Fibroblast of pulmonary artery (primary cell): ENCODE data around the gene TSEN34.
"Not testable (repeated sequence)": the region's sequence is repeated elsewhere in the genome, so short reads cannot be mapped to it uniquely, and the experiment has no call there.

Experiments
- DNase-seq: peaks from one replicate; pipeline ENCODE4 v3.0.0-alpha.2; 2010; ENCODE audit warnings: low read depth
- H3K4me3 ChIP-seq: replicated peaks from 2 replicates; pipeline ENCODE4 v1.5.1; 2011; ENCODE audit warnings: low read depth, mild to moderate bottlenecking, control low read depth, low read length, moderate library complexity
- TF ChIP-seq, protein P1 (sequence below): IDR thresholded peaks from 2 replicates; pipeline ENCODE4 v1.5.1; 2011; ENCODE audit warnings: mild to moderate bottlenecking, control low read depth, low read length, inconsistent platforms; ENCODE audit errors: missing control alignments

Gene TSEN34

DNA sequence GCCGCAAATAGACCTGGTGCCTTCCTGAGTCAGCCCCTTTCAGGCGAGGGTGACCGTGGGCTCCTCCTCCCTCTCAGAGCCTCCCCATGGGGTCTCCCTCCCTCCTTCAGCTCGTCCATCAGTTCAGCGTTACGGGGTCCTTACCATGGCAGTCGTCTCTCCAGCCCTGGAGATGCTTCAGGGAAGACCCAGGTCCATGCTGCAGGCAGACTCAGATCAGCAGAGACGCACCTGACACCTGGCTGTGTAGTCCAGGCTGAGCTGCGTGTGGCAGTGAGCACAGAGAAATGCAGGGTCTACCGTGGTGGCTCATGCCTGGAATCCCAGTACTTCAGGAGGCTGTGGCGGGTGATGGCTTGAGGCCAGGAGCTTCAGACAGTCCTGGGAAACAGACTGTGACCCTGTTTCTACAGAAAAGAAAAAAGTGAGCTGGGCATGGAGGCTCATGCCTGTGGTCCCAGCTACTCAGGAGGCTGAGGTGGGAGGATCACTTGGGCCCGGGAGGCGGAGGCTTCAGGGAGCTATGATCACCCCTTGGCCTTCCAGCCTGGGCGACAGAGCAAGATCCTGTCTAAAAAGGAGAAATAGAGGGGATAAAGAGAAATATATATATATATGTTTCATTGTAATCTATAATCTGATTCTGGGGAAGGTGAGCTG is 32.3 kb downstream of the TSEN34 start:
- not testable (repeated sequence) for DNase-seq, H3K4me3 ChIP-seq

DNA sequence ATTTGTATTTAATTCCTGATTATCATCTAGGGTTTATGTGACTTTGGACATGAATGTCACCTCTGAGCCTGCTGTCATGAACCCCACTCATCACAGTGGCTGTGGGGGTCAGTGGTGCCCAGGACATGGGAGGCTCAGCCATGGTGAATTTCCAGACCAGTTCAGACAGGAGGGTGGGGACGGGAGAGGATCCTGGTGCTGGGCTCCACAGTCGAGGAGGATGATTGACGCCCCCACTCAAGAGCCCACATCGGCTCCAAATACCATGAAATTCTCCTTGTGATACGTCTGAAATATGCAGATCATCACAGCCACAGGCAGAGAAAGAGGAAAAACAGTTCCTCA is 32.8 kb downstream of the TSEN34 start:
- not testable (repeated sequence) for DNase-seq, H3K4me3 ChIP-seq

DNA sequence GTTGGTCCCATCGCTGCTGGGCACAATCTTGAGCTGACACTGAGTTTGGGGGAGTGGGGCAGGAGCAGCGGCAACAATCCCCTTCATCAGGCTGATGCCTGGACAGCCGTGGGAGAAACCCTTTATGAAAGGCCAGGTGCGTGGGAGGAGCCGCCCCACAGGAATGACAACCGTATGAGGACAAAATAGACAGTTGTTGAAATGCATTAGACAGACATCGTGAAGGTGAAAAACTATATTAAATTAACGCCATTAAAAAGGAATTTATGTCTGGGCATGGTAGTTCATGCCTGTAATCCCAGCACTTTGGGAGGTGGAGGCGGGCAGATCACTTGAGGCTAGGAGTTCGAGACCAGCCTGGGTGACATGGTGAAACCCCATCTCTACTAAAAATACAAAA is 33.5 kb downstream of the TSEN34 start:
- DNase-seq, H3K4me3 ChIP-seq: not testable (repeated sequence)

DNA sequence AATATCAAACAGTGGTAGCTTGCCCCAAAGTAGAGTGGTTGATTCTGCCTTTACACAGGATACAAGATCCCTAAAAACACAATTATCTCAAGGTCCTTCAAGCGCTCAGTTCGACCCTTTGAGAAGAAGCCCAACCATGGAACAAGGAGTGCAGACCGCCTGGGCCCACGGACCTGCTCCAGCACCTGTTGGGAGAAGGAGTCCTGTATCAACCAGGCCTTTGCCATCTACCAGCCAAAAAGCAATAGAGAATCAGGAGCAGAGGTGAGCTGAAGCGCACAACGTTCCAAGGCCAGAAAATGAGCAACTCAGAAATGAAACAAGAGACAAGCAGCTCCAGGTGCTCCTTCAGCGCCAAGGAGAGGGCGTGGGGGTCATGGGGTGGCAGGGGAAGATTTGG is 38.0 kb downstream of the TSEN34 start:
- TF ChIP-seq, protein P1, sequence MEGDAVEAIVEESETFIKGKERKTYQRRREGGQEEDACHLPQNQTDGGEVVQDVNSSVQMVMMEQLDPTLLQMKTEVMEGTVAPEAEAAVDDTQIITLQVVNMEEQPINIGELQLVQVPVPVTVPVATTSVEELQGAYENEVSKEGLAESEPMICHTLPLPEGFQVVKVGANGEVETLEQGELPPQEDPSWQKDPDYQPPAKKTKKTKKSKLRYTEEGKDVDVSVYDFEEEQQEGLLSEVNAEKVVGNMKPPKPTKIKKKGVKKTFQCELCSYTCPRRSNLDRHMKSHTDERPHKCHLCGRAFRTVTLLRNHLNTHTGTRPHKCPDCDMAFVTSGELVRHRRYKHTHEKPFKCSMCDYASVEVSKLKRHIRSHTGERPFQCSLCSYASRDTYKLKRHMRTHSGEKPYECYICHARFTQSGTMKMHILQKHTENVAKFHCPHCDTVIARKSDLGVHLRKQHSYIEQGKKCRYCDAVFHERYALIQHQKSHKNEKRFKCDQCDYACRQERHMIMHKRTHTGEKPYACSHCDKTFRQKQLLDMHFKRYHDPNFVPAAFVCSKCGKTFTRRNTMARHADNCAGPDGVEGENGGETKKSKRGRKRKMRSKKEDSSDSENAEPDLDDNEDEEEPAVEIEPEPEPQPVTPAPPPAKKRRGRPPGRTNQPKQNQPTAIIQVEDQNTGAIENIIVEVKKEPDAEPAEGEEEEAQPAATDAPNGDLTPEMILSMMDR: no peak
- H3K4me3 ChIP-seq: no peak overlapping the region
- DNase-seq: no peak

DNA sequence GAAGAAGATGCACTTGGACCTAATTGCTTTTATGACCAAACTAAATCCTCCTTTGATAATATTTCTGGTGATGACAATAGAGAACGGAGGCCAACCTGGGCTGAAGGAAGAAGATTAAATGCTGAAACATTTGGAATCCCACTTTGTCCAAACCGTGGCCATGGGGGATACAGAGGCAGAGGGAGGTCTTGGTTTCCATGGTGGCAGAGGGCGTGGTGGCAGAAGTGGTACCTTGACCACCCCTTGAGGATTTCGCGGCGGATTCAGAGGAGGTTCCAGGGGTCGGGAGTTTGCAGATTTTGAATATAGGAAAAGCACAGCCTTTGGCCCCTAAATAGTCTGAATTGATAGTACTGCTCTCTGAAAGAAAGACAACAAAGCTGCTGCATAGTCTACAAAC is 38.9 kb downstream of the TSEN34 start:
- H3K4me3 ChIP-seq: no peak overlapping the region
- no peak for DNase-seq
- TF ChIP-seq, protein P1: no peak

DNA sequence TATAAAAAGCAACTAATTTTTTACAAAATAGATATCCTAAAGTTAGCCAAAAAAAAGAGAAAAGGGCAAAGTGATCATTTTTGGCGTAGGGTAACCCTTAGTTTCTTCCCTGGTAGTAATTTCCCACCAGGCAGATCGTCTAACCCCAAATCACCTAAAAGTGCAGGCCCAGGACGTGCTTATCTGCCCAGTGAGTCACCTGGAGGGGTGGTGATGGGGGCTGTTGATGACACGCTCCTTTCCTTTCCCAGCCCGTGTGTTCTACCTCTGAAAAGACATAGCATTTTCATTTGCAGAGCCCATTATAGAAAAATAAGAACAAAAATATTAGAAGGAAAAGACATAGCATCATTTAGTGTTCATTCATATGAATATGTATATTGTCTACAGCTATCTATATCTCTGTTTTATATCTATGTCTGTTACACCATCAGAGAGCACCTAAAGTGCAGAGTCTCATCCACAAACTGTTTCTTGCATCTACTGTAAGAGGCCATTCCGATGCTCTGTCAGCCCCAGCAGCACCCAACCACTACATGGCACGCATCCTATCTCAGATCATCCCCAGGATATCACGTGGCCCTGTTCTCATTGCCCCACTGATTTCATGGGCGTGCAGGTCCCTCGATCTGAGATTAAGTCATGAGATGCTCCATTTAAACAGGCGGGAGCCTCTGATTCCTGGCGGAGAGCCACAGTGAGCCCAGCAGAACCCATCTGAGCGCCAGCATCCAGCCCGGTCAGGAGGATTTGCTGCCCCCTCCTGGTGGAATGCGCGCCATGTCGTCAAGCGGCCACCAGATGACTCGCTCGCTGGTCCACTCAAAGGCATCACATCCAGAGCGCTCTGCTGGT is 40.2 kb downstream of the TSEN34 start:
- peak; percentile 88 for DNase-seq
- H3K4me3 ChIP-seq: no peak overlapping the region
- TF ChIP-seq, protein P1: peak; percentile 99

DNA sequence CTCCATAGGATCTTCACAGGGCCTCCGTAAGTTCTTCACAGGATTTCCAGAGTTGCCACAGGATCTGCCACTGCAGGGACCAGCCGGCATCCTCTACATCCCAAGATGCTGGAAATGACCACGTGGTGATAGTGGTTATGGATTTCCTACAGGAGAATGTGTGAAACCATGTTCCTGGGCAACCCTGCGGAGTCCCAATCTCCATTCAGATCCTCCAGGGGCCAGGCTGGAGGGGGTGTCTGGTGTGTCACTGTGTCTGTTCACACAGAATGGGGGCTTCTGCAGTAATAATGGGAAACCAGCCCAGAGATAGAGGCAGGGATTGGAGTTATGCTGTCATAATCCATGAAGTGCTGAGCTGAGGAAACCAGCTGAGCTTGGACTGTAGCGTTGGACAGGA is 42.8 kb downstream of the TSEN34 start:
- TF ChIP-seq, protein P1: no peak
- no peak for DNase-seq
- H3K4me3 ChIP-seq: no peak overlapping the region

DNA sequence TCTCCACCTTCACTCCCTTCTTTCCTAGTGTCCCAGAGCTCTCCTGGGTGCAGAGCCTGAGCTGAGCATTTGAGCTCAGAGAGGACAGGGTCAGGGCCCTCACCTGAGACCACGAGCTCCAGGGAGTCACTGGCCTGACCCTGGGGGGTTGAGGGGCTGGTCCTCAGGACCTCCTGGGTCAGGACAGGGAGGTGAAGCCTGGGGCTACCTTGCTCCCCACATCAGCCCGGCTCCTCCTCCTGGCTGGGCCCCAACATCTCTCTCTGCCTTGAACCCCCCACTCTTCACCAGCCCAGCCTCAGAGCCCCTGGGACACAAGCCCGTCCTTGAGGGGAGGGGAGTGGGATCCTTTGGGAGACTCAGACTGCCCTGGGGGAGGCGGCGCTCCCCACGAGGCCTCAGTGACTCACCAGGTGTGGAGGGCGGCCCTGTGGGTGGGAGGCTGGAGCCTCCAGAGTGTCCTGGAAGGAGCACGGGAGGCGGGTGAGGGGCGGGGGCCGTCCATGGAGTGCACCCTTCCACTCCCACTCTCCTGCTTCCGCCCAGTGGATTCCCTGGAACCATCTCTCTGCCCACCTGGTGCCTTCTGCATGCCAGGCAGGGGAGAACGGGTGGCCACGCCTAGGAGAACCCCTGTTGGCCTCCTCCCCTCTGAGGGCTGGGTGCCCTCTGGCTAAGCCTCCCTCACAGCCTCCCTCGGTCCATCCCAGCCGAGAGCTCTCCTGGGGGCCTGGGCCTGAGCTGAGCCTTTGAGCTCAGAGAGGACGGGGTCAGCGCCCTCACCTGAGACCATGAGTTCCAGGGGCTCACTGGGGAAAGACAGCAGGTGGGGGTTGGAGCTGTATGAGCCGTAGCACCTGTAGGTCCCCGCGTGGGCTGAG is 48.6 kb downstream of the TSEN34 start:
- DNase-seq, H3K4me3 ChIP-seq: not testable (repeated sequence)

DNA sequence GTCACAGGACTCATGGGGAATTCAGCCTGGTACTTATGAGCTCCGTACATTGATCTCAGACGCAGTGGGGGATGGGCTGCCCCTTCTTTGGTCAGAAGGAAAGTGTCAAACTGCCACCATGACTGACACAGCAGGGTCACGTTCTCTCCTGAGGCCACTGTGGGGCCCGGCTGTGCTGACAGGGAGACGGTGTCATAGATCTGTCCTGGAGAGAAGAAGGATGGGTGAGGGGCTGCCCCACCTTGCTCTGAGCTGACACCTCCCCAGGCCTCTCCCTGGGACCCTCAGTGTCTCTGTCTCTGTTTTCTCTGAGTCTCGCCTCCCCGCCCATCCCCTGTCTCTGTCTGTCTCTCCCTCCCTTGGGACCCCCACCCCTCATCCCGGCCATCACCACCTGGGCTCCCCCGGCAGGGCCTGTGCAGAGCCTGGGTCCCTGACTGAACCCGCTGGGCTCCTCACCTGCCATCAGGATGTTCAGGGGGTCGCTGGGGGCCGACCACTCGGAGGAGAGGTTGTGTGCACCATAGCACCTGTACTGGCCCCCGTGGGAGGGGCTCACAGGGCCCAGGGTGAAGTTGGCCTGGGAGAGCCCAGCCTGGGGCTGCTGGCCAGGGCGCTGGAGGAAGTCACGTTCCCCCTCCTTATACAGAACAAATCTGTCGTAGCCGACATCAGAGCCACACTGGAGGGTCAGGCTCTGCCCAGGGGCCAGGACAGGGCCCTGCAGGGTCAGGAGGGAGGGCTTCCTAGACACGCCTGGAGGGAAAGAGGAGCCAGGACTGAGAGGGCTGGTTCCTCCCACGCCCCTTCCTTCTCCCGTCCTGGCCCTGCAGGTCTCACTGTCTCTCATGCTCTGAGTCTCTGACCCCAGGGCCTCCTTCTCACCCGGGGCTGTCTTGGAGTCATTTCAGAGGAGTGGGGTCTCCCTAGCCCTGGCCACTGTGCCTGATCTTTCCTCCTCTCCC is 49.5 kb downstream of the TSEN34 start:
- DNase-seq, H3K4me3 ChIP-seq: not testable (repeated sequence)

DNA sequence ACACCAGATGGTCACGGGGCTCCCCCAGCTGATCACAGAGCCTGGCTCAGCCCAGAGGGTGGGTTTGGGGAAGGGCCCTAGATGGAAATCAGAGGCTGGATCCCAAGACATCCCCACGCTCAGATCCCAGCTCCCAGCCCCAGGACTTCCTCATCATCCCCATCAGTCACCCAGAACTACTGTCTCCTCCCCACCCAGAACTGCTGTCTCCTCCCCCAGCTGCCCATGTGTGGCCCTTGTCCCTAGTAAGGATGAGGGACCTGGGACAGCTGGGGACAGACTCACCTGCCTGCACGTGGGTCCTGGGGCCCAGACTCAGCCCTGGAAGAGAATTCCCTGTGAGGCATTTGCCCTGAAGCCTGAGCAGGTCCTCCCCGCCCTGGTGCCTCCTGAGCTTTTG is 51.1 kb downstream of the TSEN34 start:
- H3K4me3 ChIP-seq, DNase-seq: not testable (repeated sequence)

DNA sequence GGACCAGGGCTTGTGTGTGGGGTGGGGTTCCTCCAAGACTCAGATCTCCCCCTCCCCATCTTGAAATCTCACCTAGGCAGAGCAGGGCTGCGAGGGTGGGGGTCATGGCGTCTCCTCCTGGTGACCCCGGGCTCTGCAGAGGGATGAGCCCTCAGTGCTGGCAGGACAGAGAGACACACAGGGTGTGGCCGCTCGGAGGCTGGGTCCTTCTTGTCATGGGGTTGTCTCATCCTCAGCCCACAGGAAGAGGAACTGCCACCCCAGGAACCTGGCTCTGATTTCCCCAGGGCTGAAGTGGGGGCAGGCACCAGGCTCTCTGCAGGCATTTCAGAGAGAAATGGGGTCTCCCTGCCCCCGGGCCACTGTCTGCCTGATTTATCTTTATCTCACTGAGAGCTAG is 51.5 kb downstream of the TSEN34 start, which contains the start of gene LILRA6:
TSS of gene LILRA6 (minus strand) at position 145 of the 400 bp plus-strand sequence.
- DNase-seq, H3K4me3 ChIP-seq: not testable (repeated sequence)

DNA sequence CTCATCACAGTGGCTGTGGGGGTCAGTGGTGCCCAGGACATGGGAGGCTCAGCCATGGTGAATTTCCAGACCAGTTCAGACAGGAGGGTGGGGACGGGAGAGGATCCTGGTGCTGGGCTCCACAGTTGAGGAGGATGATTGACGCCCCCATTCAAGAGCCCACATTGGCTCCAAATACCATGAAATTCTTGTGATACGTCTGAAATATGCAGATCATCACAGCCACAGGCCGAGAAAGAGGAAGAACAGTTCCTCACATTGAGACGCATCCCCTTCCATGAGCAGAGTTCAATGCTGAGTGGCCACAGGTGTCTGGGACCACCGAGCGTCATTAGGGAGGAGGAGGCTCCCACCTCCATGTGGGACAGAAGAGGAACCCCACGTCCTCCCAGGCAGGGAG is 52.7 kb downstream of the TSEN34 start:
- H3K4me3 ChIP-seq, DNase-seq: not testable (repeated sequence)
